ENCODE measurements around the gene PABPC3.

The PABPC3 gene

GRCh38 chr13:25147638-25148401 lies 51.9 kb downstream of the PABPC3 start:
- TF ChIP-seq ZFP30 (CRISPR knock-in tag; IDR thresholded peaks at IDR 0.05) (no peak), ZNF8 (CRISPR knock-in tag; IDR thresholded peaks at IDR 0.05) (no peak), CSDC2 (CRISPR knock-in tag; IDR thresholded peaks at IDR 0.05) (no peak), POU6F1 (CRISPR knock-in tag; IDR thresholded peaks at IDR 0.05; ENCODE audit: borderline replicate concordance, low read depth) (no peak), ZFP3 (CRISPR knock-in tag; IDR thresholded peaks at IDR 0.05) (no peak), ESRRG (CRISPR knock-in tag; IDR thresholded peaks at IDR 0.05) (no peak)
- no peak for ATAC-seq

GRCh38 chr13:25148402-25148771 lies 52.5 kb downstream of the PABPC3 start:
- ATAC-seq = no peak

More at GRCh38 chr13:25148402-25148771, 52.5 kb downstream of the PABPC3 start:
- no peak for TF ChIP-seq PATZ1 (CRISPR knock-in tag; IDR thresholded peaks at IDR 0.05; ENCODE audit: borderline replicate concordance)
- no peak for TF ChIP-seq ZNF70 (CRISPR knock-in tag; IDR thresholded peaks at IDR 0.05)
- TF ChIP-seq GLIS3 (CRISPR knock-in tag; IDR thresholded peaks at IDR 0.05) = no peak
- no peak for TF ChIP-seq CSDC2 (CRISPR knock-in tag; IDR thresholded peaks at IDR 0.05)
- TF ChIP-seq CREB5 (CRISPR knock-in tag; IDR thresholded peaks at IDR 0.05; ENCODE audit: low read depth) = no peak
- TF ChIP-seq ARNTL (CRISPR knock-in tag; IDR thresholded peaks at IDR 0.05; ENCODE audit: borderline replicate concordance, low read depth) = no peak
- TF ChIP-seq POU6F1 (CRISPR knock-in tag; IDR thresholded peaks at IDR 0.05; ENCODE audit: borderline replicate concordance, low read depth) = no peak
- no peak for TF ChIP-seq ZC3H10 (CRISPR knock-in tag; IDR thresholded peaks at IDR 0.05)
- TF ChIP-seq TOX (CRISPR knock-in tag; IDR thresholded peaks at IDR 0.05; ENCODE audit: borderline replicate concordance) = no peak
- no peak for TF ChIP-seq ZFP3 (CRISPR knock-in tag; IDR thresholded peaks at IDR 0.05)
- TF ChIP-seq TCF4 (CRISPR knock-in tag; IDR thresholded peaks at IDR 0.05; ENCODE audit: borderline replicate concordance) = no peak
- TF ChIP-seq TSHZ2 (CRISPR knock-in tag; IDR thresholded peaks at IDR 0.05) = no peak
- no peak for TF ChIP-seq BACH2 (CRISPR knock-in tag; IDR thresholded peaks at IDR 0.05; ENCODE audit: borderline replicate concordance)
- TF ChIP-seq ZFP30 (CRISPR knock-in tag; IDR thresholded peaks at IDR 0.05) = no peak
- no peak for TF ChIP-seq PPARA (CRISPR knock-in tag; IDR thresholded peaks at IDR 0.05; ENCODE audit: borderline replicate concordance)
- TF ChIP-seq ISL1 (CRISPR knock-in tag; IDR thresholded peaks at IDR 0.05) = no peak
- no peak for TF ChIP-seq ZNF8 (CRISPR knock-in tag; IDR thresholded peaks at IDR 0.05)
- TF ChIP-seq ESRRG (CRISPR knock-in tag; IDR thresholded peaks at IDR 0.05) = no peak
- TF ChIP-seq OSR1 (CRISPR knock-in tag; IDR thresholded peaks at IDR 0.05) = no peak
- no peak for TF ChIP-seq ZNF565 (CRISPR knock-in tag; conservative IDR thresholded peaks at IDR 0.05; ENCODE audit: low read depth)
